Right ventricle myocardium superior (tissue), 1 donor: Measurements from ENCODE around the gene DDX10. TPM values are rescaled to one million over a fixed set of nuclear protein-coding genes. Genes with fewer than 3 reads are reported as not detected.
"Not testable (repeated sequence)": the region's sequence is repeated elsewhere in the genome, so short reads cannot be mapped to it uniquely, and the experiment has no call there.

ENCODE experiments used
- ATAC-seq: fragments of 200-7000 bp; cut with Tn5 transposase; one replicate; pipeline ENCODE4 v1.9.1; 2020; ENCODE audit warnings: mild to moderate bottlenecking; ENCODE audit not compliant: poor library complexity
- DNase-seq: peaks from one replicate; pipeline ENCODE4 v3.0.0-alpha.2; 2020
- intact Hi-C: fragments of 100-400 bp; cut with DNase I; formaldehyde crosslinking; loops from one replicate; pipeline ENCODE4 v1.11.2; 2022
- total RNA-seq: library from RNA; stranded (reverse); fragmentation: NEBNext Ultra II Directional; extraction: Animal tissue kit (Norgen Biotek cat#: 25700); gene quantifications from one replicate; pipeline ENCODE4 v1.2.1, GENCODE V29; 2021
- donor health status: DM: no; HTN: yes; CAD: no; lungs with severe emphysema.

Gene DDX10
- total RNA-seq, 1 donor from 2014 or later = 10.2 TPM

- DNase-seq (no peak), ATAC-seq (no peak)
- intact Hi-C loops = loop anchor here (5.0 kb wide), 2 partner anchors 173 to 1168 kb away; no protein-coding TSS in a partner anchor
Measured at GRCh38 chr11:108698844-108699642, 34.2 kb downstream of the DDX10 start.

- DNase-seq (no peak), ATAC-seq (no peak)
- intact Hi-C loops = no loop called here
Measured at GRCh38 chr11:108703916-108704315, 39.0 kb downstream of the DDX10 start.

GRCh38 chr11:108705061-108705460 lies 40.2 kb downstream of the DDX10 start:
- DNase-seq (no peak), ATAC-seq (no peak)
- intact Hi-C loops = no loop called here

- intact Hi-C loops = no loop called here
- ATAC-seq = no peak
- no peak for DNase-seq
Measured at GRCh38 chr11:108708173-108708572, 43.3 kb downstream of the DDX10 start.

GRCh38 chr11:108709741-108710140 lies 44.9 kb downstream of the DDX10 start:
- intact Hi-C loops = no loop called here

GRCh38 chr11:108713076-108713790 lies 48.4 kb downstream of the DDX10 start:
- intact Hi-C loops = no loop called here
- ATAC-seq (no peak), DNase-seq (no peak)

More at GRCh38 chr11:108709741-108710140, 44.9 kb downstream of the DDX10 start:
- DNase-seq = no peak
- no peak for ATAC-seq

- intact Hi-C loops = no loop called here
- ATAC-seq = no peak
- DNase-seq = no peak
Measured at GRCh38 chr11:108715239-108715638, 50.4 kb downstream of the DDX10 start.

- DNase-seq (no peak), ATAC-seq (no peak)
- intact Hi-C loops = no loop called here
Measured at GRCh38 chr11:108718466-108718865, 53.6 kb downstream of the DDX10 start.

- ATAC-seq (no peak), DNase-seq (no peak)
- intact Hi-C loops = no loop called here
Measured at GRCh38 chr11:108724974-108725689, 60.3 kb downstream of the DDX10 start.

- DNase-seq (no peak), ATAC-seq (no peak)
- intact Hi-C loops = no loop called here
Measured at GRCh38 chr11:108726077-108726800, 61.4 kb downstream of the DDX10 start.

- no peak for DNase-seq
- intact Hi-C loops = no loop called here
- no peak for ATAC-seq
Measured at GRCh38 chr11:108727665-108728064, 62.8 kb downstream of the DDX10 start.

- intact Hi-C loops = no loop called here
- ATAC-seq (no peak), DNase-seq (no peak)
Measured at GRCh38 chr11:108729227-108729871, 64.5 kb downstream of the DDX10 start.

- no peak for ATAC-seq
- intact Hi-C loops = no loop called here
- DNase-seq = no peak
Measured at GRCh38 chr11:108732395-108732794, 67.5 kb downstream of the DDX10 start.

GRCh38 chr11:108733479-108734116 lies 68.7 kb downstream of the DDX10 start:
- ATAC-seq (no peak), DNase-seq (no peak)
- intact Hi-C loops = no loop called here

- intact Hi-C loops = no loop called here
- DNase-seq = no peak
- ATAC-seq = no peak
Measured at GRCh38 chr11:108734283-108734682, 69.4 kb downstream of the DDX10 start.

- DNase-seq (no peak), ATAC-seq (no peak)
- intact Hi-C loops = no loop called here
Measured at GRCh38 chr11:108734956-108735559, 70.2 kb downstream of the DDX10 start.

- ATAC-seq, intact Hi-C loops, DNase-seq: not testable (repeated sequence)
Measured at GRCh38 chr11:108740132-108740531, 75.3 kb downstream of the DDX10 start.
